HepG2 (cell line): ENCODE measurements around the gene ARHGAP12. TPM values are rescaled to one million over a fixed set of nuclear protein-coding genes. Genes with fewer than 3 reads are reported as not detected.
A peak's percentile ranks its signal among the peaks of the same experiment; 100 is the strongest.

Source experiments
- ASH2L ChIP-seq: fragments of 300-600, 200-600 bp; sonication (generic); IDR thresholded peaks from 2 replicates; pipeline ENCODE4 v1.7.0; 2017; ENCODE audit warnings: low read depth, mild to moderate bottlenecking, moderate library complexity, mixed read lengths, low read length; ENCODE audit not compliant: insufficient read length
- ATF7-NPFF ChIP-seq: sonication (generic); formaldehyde crosslinking; IDR thresholded peaks from 2 replicates; pipeline ENCODE4 v1.8.1; 2023; ENCODE audit warnings: mild to moderate bottlenecking, low read depth, missing genetic modification reagents, moderate library complexity
- GATAD1 ChIP-seq: IDR thresholded peaks from 2 replicates; pipeline ENCODE4 v1.6.1; 2016; ENCODE audit warnings: missing genetic modification reagents, missing compliant biosample characterization
- GMEB1 ChIP-seq: sonication (generic); formaldehyde crosslinking; IDR thresholded peaks from 2 replicates; pipeline ENCODE4 v1.5.1; 2020; ENCODE audit warnings: missing genetic modification reagents, mild to moderate bottlenecking, borderline replicate concordance
- GTF2F1 ChIP-seq: fragments of 150-350 bp; IDR thresholded peaks from 2 replicates; pipeline ENCODE4 v1.6.1; 2014; ENCODE audit warnings: low read length
- HMGA1 ChIP-seq: sonication (generic); formaldehyde crosslinking; conservative IDR thresholded peaks from 2 replicates; pipeline ENCODE4 v1.4.0; 2020; ENCODE audit warnings: missing genetic modification reagents
- HNRNPK ChIP-seq: fragments of 200-400 bp; formaldehyde crosslinking; IDR thresholded peaks from 2 replicates; pipeline ENCODE4 v1.6.1; 2018; ENCODE audit warnings: low read length, low read depth, moderate library complexity, mild to moderate bottlenecking; ENCODE audit not compliant: poor library complexity, severe bottlenecking
- HNRNPL ChIP-seq: fragments of 200-400 bp; formaldehyde crosslinking; IDR thresholded peaks from 2 replicates; pipeline ENCODE4 v1.6.1; 2017; ENCODE audit warnings: mild to moderate bottlenecking, low read depth, low read length
- KLF11 ChIP-seq: IDR thresholded peaks from 2 replicates; pipeline ENCODE4 v1.6.1; 2016; ENCODE audit warnings: missing compliant biosample characterization
- MTERF4 ChIP-seq: sonication (generic); formaldehyde crosslinking; IDR thresholded peaks from 2 replicates; pipeline ENCODE4 v1.8.0; 2023; ENCODE audit warnings: mild to moderate bottlenecking, missing genetic modification reagents
- MXI1 ChIP-seq: IDR thresholded peaks from 3 replicates; pipeline ENCODE4 v1.6.1; 2012; ENCODE audit warnings: low read depth, low read length, inconsistent platforms, borderline replicate concordance
- NCOA1 ChIP-seq: sonication (generic); formaldehyde crosslinking; IDR thresholded peaks from 2 replicates; pipeline ENCODE4 v1.9.0; 2021; ENCODE audit warnings: missing genetic modification reagents
- NR2C2 ChIP-seq: sonication (generic); formaldehyde crosslinking; IDR thresholded peaks from 2 replicates; pipeline ENCODE4 v1.4.0; 2020; ENCODE audit warnings: missing genetic modification reagents, mild to moderate bottlenecking, moderate library complexity, borderline replicate concordance
- PRDM4 ChIP-seq: sonication (generic); formaldehyde crosslinking; IDR thresholded peaks from 2 replicates; pipeline ENCODE4 v1.9.0; 2021; ENCODE audit warnings: missing genetic modification reagents, borderline replicate concordance
- PRMT3 ChIP-seq: sonication (generic); formaldehyde crosslinking; IDR thresholded peaks from 2 replicates; pipeline ENCODE4 v1.8.1; 2022; ENCODE audit warnings: low read depth, mild to moderate bottlenecking, moderate library complexity, missing genetic modification reagents, borderline replicate concordance
- SALL2 ChIP-seq: sonication (generic); formaldehyde crosslinking; IDR thresholded peaks from 2 replicates; pipeline ENCODE4 v1.8.1; 2023; ENCODE audit warnings: mild to moderate bottlenecking, missing genetic modification reagents, inconsistent platforms
- TMF1 ChIP-seq: sonication (generic); formaldehyde crosslinking; IDR thresholded peaks from 2 replicates; pipeline ENCODE4 v1.8.1; 2022; ENCODE audit warnings: low read depth, missing genetic modification reagents
- ZBTB21 ChIP-seq: sonication (generic); formaldehyde crosslinking; IDR thresholded peaks from 2 replicates; pipeline ENCODE4 v1.4.0; 2020; ENCODE audit warnings: missing genetic modification reagents
- ZBTB7B ChIP-seq: sonication (generic); formaldehyde crosslinking; IDR thresholded peaks from 2 replicates; pipeline ENCODE4 v1.4.0; 2020; ENCODE audit warnings: missing genetic modification reagents
- ZMAT5 ChIP-seq: sonication (generic); formaldehyde crosslinking; IDR thresholded peaks from 2 replicates; pipeline ENCODE4 v1.5.0; 2020; ENCODE audit warnings: mild to moderate bottlenecking, low read depth, missing genetic modification reagents, borderline replicate concordance
- ZNF230 ChIP-seq: sonication (generic); formaldehyde crosslinking; IDR thresholded peaks from 2 replicates; pipeline ENCODE4 v1.4.0; 2020; ENCODE audit warnings: mild to moderate bottlenecking, missing genetic modification reagents
- ZNF329 ChIP-seq: sonication (generic); formaldehyde crosslinking; IDR thresholded peaks from 2 replicates; pipeline ENCODE4 v1.9.0; 2021; ENCODE audit warnings: low read depth, mild to moderate bottlenecking, missing genetic modification reagents
- polyA plus RNA-seq, 8 experiments: library from polyadenylated mRNA; depleted of rRNA in 3 of 8; stranded (reverse) in 7 of 8; unstranded in 1 of 8; fragments of >200 nt; fragmentation: Illumina TruSeq in 4 of 8; extraction: Trizol in 4 of 8; gene quantifications; 2 replicates each; pipeline versions ENCODE4 v1.2.1 to v1.2.3, GENCODE V29; 2011 to 2016; ENCODE audit warnings: low read depth in 4 of 8, missing spikeins in 1 of 8, mixed read lengths in 1 of 8; ENCODE audit not compliant: insufficient read depth in 1 of 8
- total RNA-seq, 5 experiments: library from RNA; depleted of rRNA; stranded (reverse); fragments of >200 nt; fragmentation: Illumina TruSeq; extraction: Trizol; gene quantifications; 2 replicates each; pipeline ENCODE4 v1.2.3, GENCODE V29; 2016; ENCODE audit warnings: low read depth in 1 of 5
- TF ChIP-seq, protein P1 (sequence below): sonication (generic); formaldehyde crosslinking; IDR thresholded peaks from 2 replicates; pipeline ENCODE4 v1.4.0; 2020; ENCODE audit warnings: missing genetic modification reagents

Gene ARHGAP12
- total and polyA plus RNA-seq, 2 of the 13 experiments (the other 11 are each of a cell fraction or from before 2014, with no cell fraction given), result 25.0 to 54.6 TPM

DNA sequence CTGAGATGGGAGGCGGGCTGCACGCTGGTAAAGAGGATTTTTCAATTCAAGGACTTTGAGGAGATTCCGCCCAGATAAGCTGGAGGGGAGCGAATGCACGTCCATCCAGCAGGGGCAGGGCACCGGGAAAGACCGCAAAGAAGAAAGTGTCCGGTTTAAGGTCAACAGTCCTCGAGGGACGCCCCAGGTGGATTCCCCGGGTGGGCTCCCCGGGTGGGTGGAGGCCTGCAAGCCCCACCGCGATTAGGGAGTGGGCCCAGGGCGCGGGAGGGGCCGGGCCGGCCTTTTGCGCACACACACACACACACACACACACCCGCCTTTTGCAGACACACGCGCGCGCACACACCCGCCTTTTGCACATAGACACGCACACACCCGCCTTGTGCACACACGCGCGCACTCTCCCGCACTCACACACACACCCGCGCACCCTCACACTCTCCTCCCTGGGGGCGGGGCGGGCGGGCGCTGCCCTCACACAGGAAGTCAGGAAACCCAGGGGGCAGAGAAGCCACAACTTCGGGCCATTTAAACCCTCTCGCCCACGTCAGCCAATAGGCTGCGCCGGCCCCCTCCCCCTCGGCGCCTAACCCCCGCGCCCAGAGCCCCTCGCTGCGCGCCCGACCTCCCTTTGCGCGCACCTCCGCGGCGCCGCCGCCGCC, 615 bp downstream of the ARHGAP12 start (continued):
- TF ChIP-seq GMEB1 (CRISPR knock-in tag) (no peak), ZMAT5 (CRISPR knock-in tag) (no peak), KLF11 (CRISPR knock-in tag) (no peak), ASH2L (no peak), GATAD1 (CRISPR knock-in tag) (no peak), GTF2F1 (no peak), ZBTB7B (peak; percentile 11; the same call in 1 of the 2 replicates), MXI1 (no peak), ZBTB21 (CRISPR knock-in tag) (no peak), SALL2 (CRISPR knock-in tag) (no peak), MTERF4 (CRISPR knock-in tag) (no peak), HMGA1 (CRISPR knock-in tag) (no peak), HNRNPK (no peak), NCOA1 (CRISPR knock-in tag) (no peak), ATF7-NPFF (CRISPR knock-in tag) (no peak), PRDM4 (CRISPR knock-in tag) (no peak), ZNF329 (CRISPR knock-in tag) (no peak), NR2C2 (CRISPR knock-in tag) (no peak), HNRNPL (peak; percentile 73; the same call in 1 of the 2 replicates), TMF1 (CRISPR knock-in tag) (0 out of 2 replicates have a peak, but pooled peaks have one; percentile 6), ZNF230 (0 out of 2 replicates have a peak, but pooled peaks have one; percentile 41), PRMT3 (CRISPR knock-in tag) (no peak)
- TF ChIP-seq, protein P1, sequence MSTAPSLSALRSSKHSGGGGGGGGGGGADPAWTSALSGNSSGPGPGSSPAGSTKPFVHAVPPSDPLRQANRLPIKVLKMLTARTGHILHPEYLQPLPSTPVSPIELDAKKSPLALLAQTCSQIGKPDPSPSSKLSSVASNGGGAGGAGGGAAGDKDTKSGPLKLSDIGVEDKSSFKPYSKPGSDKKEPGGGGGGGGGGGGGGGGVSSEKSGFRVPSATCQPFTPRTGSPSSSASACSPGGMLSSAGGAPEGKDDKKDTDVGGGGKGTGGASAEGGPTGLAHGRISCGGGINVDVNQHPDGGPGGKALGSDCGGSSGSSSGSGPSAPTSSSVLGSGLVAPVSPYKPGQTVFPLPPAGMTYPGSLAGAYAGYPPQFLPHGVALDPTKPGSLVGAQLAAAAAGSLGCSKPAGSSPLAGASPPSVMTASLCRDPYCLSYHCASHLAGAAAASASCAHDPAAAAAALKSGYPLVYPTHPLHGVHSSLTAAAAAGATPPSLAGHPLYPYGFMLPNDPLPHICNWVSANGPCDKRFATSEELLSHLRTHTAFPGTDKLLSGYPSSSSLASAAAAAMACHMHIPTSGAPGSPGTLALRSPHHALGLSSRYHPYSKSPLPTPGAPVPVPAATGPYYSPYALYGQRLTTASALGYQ (CRISPR knock-in tag), result no peak
